ENCODE data around the gene SGCE.

SGCE gene

GRCh38 chr7:94618126-94618525 lies 37.8 kb downstream of the SGCE start:
- no peak for DNase-seq

DNA sequence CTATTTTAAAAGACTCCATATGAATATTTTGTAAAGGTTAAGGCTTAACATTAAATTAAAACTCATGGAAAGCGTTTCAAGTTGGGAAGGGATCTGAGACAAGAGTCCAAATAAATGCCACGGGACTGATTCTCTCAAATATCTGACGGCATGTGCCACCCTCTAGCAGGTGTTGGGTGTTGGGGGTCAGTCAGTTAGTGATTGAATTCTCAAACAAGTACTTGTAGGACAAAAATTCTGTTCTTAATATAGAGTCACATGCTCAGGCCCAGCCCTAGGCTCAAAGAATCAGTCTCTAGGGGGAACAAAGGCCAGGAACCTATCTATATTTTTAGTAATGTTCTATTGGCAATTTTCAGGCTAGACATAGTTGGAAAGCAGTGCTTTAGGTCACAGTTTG lies 39.1 kb downstream of the SGCE start:
- DNase-seq: no peak

DNA sequence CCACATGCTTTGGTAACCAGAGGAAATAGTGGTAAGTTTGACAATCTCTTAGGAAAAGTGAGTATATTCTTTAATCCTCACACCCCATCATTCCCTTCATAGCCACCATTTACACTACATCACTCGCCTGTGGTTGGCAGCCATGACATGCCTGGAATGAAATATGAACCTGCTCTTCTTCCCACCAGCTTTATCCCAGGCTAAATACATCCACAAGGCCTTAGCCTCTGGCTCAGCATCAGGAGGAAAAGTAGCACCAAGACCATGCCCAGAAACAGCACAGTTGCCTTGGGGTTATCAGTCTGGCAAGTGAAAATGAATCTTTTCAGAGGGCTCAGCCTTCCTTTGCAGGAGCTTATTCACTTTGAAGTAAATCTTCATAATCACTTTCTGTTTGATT lies 40.3 kb downstream of the SGCE start:
- no peak for DNase-seq

DNA sequence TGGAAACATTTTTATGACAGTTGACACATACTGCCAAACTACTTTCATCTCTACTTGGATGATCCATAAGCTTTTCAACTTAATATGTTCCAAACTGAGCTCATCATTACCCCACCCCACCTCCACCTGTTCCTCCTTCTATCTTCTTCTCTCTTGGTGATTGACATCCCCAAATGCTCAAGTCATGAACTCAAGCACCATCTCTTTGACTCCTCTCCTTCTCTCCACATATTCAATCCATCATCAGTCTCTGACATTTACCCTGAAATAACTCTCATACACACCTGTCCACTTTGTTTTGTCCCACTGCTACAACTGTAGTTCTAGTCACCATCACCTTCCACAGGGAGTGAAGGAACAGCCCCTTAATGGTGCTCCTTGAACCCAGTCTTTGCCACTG lies 43.3 kb downstream of the SGCE start:
- DNase-seq: no peak

DNA sequence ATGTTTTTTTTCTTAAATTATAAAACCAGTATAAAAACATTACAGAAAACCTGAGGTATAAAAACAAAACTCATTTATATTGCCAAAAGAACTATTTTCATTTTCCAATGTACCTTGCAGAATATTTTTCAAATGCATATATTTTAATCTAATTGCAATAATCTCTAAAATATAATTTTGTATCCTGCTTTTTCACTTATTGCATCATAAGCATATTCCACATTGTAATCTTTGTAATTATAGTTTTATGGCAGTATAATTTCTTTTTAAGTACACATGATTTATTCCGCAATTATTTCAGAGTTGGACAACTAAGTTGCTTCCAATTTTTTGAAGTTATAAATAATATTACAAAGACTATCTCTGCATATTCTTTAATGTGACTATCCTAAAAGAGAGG lies 43.7 kb downstream of the SGCE start:
- no peak for DNase-seq

- no peak for DNase-seq
Measured at GRCh38 chr7:94609561-94609960, 46.4 kb downstream of the SGCE start.

- DNase-seq: no peak
Measured at GRCh38 chr7:94605031-94605430, 50.9 kb downstream of the SGCE start.

- DNase-seq: no peak
Measured at GRCh38 chr7:94602181-94602580, 53.8 kb downstream of the SGCE start.

DNA sequence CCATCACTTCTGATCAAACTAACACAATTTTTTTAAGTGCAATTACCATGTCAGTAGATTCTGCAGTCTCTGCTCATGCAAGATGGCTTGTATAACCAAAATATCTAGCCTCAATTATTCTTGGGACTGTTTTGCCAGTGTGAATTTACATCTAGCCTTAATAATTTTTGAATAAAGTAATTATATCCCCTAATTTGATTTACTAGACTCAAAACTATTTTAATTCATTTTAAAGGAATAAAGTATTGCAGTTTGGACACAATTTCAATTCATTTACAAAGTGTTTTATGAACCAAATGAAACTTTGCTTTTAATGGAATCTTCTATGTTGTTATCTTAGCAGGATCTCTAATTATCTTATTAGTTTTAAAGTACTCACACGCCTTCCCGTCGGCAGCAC lies 55.7 kb downstream of the SGCE start:
- DNase-seq: no peak

GRCh38 chr7:94595717-94596116 lies 60.2 kb downstream of the SGCE start:
- DNase-seq: no peak

DNA sequence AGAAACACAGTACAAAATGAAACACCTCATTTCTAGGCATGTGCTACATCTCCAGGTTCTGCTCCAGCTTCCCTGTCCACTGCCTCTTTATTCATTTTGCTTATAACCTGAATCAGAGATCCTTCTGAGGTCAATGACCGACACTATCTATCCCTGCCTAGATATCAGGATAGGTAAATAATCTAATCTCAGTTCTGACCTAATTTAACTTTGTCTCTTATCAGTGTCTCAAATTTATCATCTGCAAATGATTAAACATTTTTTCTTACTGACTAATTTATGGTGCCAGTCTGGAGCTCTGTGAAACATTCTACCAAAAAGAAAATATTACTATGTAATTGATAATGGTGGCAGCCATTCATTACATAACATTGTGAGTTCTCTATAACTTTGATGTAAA lies 61.1 kb downstream of the SGCE start:
- DNase-seq: no peak

- no peak for DNase-seq
Measured at GRCh38 chr7:94591176-94591575, 64.8 kb downstream of the SGCE start.

DNA sequence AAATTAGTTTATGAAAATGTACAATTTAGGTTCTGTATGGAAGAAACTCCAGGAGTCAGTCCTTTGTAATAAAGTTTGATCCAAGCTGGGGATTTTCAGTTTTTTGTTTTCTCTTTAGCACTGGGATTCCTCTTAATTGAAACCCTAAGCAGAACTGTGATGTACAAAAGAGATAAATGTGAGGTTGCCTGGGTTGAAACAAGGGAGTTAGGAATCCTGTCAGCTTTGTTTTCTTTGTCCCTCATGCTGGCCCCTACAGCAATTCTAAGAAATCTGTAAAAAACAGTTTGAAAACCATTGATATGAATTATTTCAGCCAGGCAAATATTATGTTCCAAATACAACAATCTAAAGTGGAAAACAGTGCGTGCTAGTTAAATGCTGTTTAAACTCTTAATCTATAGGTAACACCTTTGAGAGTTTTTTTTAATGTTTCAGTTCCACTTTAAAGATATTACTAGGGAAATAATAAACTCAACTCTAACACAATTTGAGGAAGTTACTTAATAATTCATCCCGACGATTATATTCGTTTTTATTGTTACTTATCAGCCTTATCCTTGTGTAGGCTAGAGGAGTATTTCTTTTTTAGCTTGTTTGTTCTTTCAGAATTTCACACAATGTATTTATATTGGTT lies 65.3 kb downstream of the SGCE start:
- no peak for DNase-seq

GRCh38 chr7:94588075-94588474 lies 67.9 kb downstream of the SGCE start:
- no peak for DNase-seq

DNA sequence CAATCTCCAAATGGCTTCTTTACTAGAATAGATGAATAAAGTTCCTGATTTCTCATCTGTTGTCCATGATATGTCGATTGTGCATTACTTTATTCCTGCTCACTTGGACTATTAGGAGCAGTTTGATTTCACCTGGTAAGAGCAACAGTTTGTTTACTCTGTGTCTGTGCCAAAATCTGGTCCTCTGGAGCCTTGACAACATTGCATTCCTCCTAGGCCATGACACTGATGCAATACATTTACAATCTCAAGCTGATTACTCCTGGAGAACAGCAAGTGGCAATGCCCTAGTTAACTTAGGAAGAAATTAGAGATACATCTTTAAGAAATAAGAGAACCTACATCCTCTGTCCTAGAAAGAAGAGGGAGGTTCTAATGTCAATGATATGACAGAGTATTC lies 71.8 kb downstream of the SGCE start:
- no peak for DNase-seq

- DNase-seq: no peak
Measured at GRCh38 chr7:94580601-94581000, 75.3 kb downstream of the SGCE start.

DNA sequence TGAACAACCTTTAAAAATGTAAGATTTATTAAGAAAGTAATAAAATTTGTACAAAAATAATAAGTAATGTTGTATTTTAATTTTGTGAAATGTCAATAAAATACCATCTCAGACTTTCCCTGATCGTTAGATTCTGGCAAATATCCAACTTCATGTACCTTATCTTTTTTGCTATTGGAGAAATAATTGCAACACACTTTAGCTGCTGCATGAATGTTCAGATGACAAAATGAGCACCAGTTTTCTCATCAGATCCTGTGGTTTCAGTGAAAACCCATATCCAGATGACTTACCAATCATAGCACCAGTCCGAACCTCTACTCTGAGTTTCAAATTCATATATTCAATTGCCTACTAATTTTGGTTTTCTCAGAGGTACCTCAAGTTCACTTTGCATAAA lies 76.5 kb downstream of the SGCE start:
- DNase-seq: no peak

DNA sequence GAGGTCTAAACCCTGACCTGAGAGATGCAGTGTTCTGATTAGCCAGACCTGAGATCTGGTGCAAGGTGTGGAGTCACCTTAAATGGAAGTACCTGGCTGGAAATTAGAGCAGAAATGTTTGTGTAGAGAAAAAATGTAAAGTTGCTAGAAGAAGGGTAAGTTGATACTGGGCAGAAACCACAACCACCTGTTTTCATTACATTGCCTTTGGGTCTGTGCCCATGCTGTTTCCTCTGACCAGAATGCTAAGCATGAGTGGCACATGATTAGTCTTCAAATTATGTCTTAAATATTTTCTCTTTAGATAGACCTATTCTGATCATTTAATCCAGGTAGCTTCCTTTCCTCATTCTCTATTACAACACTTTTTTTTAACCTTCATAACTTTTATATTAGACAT lies 77.3 kb downstream of the SGCE start:
- no peak for DNase-seq

DNA sequence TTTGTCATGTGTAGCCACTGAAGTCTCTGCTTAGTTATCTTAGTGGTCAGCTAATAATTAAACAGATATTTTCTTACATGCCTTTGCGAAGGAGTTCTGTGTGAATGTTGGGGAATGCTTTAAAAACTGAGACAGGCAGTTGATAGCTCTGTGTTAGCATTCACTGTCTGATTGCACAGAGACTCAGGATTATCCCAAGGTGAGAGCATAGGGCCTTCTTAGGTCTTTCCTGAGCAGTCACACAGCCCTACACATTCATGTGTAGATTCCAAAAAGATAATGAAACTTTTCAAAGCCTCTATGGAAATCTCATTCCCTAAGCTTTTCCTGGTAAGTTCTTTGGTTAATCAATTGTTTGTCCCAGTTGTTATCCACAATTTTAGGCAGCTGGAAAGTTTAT lies 78.6 kb downstream of the SGCE start:
- DNase-seq: no peak

DNA sequence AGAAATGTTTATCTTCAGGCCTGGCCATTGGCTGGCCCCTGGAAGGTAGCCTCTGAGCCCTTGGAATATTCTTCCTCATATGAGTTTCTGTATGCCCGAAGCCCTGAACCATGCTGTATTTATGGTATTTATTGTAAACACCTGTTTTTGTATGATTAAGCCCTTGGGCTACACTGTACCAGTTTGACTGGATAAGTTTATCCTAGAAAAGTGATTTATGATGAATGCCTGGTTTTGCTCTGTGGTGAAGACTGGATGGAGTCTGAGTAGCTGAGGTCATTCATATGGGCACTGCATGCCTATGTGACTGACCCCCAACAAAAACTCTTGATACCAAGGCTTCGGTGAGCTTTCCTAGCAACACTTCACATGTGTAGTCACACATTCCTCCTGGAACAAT lies 79.6 kb downstream of the SGCE start:
- DNase-seq: no peak

DNA sequence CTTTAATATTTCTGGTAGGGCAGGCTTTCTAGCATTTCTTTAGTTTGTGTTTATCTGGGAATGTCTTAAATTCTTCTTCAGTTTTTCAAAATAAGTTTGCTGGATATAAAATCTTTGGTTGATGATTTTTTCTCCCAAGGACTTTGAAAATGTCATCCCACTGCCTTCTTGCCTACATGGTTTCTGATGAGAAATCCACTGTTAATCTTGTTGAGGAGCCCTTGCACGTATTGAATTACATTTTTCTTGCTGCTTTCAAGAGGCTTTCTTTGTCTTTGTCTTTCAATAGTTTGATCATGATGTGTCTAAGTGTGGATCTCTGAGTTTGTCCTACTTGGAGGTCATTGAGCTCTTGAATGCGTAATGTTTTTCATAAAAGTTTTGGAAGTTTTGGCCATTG lies 80.3 kb downstream of the SGCE start:
- DNase-seq: no peak

- DNase-seq: no peak
Measured at GRCh38 chr7:94571816-94572215, 84.1 kb downstream of the SGCE start.

DNA sequence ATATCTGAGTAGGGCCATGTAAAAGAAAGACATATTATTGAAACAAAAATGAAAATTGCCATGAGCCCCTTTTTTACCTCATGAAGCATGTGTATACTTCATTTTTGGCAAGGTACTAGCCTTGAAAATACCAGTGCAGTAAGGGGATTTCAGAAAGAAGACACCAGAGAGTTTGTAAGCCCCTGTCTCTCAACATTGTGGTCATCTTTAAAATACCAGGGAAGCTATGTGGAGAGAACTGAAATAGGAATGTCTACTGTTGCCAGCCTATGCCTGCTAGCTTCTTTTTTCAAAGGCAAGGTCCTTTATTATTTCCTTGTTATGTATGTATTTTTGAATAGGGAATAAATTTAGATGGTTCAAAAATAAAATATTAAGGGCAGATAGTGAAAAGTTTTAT lies 88.5 kb downstream of the SGCE start:
- no peak for DNase-seq

GRCh38 chr7:94565247-94565894 lies 90.6 kb downstream of the SGCE start:
- DNase-seq: no peak

GRCh38 chr7:94562525-94562924 lies 93.4 kb downstream of the SGCE start:
- no peak for DNase-seq
